HG03066 (cell line): Measurements from ENCODE around the gene ZNF148.

Experiments used
- ATAC-seq: cut with Tn5 transposase; IDR thresholded peaks from one replicate; pipeline ENCODE4 v1.9.1; 2021; ENCODE audit warnings: low read depth; ENCODE audit not compliant: unreplicated experiment

ZNF148 gene

DNA sequence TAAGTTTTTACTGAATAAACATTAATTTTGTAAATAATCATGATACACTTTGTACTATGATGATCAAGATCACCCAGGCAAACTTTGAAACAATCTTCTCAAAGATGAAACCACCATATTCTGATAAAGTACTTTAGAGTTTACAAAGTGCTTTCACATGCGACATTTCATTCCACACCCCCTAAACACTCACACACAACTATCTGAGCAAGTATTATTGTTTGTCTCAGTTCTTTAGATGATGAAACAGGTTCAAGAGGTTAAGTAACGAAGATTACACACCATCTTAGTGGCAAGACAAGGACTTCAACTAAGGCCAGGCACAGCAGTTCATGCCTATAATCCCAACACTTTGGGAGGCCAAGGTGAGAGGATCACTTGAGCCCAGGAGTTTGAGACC lies 37.6 kb downstream of the ZNF148 start:
- no peak for ATAC-seq

- ATAC-seq, result no peak
Measured at GRCh38 chr3:125334675-125335560, 40.2 kb downstream of the ZNF148 start.

DNA sequence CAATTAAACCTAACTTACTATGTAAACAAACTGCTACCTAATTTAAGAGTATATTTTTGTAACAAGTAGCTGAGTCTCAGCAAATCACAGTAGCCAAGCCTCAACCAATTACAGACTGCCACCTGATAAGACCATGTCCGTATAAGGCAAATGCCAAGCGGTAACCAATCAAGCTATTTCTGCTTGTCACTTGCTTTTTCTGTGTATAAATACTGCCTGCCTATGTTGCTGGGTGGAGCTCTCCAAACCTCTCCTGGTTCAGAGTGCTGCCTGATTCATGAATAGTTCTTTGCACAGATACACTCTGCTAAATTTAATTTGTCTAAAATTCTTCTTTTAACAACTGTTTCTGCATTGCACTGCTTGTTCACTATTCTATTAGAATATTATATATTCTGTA lies 42.6 kb downstream of the ZNF148 start:
- ATAC-seq, result no peak

DNA sequence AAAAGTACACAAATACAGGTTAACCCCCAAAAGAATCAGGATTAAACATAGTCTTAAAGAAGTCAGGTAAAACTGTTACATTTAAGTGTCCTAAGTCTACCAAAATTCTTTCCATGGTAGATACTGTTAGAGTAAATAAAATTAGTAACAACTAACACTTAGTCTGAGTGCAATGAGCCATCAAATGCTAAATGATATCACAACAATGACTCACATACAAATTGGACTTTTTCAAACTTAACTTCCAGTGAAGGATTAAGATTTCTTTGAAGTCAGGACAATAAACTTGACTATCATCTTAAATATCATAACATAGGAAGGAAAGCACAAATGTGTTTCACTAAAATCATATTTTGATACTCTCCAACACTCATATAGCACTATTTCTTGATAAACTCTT lies 43.9 kb downstream of the ZNF148 start:
- ATAC-seq, result no peak

DNA sequence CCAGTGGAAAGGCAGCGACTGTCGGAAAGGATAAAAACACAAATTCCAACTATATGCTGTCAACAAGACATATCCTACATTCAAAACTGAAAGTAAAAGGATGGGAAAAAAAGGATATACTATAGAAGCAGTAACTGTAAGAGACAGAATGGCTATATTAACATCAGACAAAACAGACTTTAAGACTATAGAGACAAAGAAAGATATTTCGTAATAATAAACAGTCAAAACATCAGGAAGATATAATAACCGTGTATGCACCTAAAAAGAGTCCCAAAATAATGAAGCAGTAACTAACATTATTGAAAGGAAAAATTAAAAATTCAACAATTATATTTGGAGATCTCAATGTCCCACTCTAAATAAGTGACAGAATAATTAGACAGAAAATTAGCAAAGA lies 48.2 kb downstream of the ZNF148 start:
- no peak for ATAC-seq

DNA sequence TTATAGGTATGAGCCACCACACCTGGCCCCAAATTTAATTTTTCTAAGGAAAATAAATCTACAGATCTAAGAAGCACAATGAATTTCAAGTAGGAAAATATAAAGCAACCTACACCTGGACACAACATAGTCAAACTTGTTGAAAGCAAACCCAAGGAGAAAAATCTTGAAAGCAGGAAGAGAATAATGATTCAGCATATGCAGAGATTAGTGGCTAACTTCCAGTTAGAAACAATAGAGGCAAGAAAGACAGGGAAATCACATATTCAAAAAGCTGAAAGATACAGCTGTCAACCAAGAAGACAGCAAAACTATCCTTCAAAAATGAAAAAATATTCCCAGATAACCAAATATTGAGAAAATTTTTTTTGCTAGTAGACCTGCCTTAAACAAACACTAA lies 49.4 kb downstream of the ZNF148 start:
- no peak for ATAC-seq

- no peak for ATAC-seq
Measured at GRCh38 chr3:125324341-125324740, 50.8 kb downstream of the ZNF148 start.

DNA sequence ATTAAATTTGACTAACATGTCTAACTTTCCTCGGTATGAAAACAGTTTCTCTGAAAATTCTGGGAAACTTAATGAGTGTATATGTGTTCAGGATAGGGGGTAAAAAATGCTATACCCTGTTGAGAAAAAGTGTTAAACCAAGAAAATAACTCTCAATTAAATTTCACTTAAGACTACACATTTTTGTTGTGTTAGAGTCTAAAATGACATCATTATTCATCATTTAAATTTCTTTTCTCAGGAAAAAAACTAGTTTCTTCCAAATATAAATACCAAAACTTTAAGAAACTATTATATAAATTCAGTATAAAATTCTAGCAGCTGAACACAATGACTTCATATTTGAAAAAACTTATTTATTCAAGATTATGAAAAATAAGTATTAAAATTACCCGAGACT lies 52.2 kb downstream of the ZNF148 start:
- no peak for ATAC-seq

- ATAC-seq, result no peak
Measured at GRCh38 chr3:125322166-125322565, 53.0 kb downstream of the ZNF148 start.

DNA sequence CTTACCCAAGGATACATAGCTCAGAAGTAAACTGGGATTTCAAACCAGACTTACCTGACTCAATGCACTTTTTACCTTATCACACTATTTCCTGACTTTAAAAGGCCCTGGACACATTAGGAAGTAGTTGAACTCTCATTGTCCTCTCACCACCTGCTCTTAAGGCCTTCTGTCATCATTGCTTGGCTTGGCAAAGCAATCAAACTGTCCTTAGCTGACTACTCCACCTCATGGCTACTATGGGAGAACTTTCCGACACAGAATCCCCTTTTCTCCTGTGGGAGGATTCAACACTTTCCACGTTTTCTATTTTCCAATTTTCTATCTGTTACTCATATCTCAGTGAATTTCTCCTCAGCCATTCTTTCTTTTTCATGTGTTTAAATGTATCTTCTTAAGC lies 55.4 kb downstream of the ZNF148 start:
- no peak for ATAC-seq

GRCh38 chr3:125318871-125319270 lies 56.3 kb downstream of the ZNF148 start:
- no peak for ATAC-seq

DNA sequence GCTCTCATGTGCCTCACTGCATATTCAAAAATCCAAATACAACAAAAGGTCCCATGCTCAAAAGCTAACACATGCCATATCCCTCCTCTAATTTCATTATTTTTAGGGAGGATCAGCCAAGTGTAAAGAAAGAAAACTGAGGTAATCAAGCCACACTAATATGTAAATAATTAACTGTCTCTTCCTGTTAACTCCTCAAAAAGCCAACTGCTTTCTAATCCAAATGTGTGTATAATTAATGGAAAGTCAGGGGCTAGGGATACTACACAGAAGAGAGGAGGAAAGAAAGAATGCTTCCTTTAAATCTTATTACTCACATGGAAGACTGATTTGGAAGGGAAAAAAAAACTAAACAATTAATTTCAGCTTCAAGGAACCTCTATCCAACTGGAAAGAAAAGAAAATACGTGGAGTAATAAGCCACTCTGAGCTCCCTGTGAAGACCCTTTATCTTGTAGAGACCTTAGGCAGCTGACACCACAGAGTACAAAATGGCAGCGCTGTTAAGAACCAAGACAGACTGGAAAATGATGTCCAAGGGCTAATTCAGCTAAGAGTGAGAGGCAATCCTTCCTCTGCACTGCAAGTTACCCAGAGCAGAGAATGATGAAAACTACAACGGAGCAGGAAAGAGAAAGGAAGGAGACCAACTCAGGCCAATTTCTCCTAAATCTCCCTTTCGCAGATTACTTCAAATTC lies 56.8 kb downstream of the ZNF148 start:
- no peak for ATAC-seq

DNA sequence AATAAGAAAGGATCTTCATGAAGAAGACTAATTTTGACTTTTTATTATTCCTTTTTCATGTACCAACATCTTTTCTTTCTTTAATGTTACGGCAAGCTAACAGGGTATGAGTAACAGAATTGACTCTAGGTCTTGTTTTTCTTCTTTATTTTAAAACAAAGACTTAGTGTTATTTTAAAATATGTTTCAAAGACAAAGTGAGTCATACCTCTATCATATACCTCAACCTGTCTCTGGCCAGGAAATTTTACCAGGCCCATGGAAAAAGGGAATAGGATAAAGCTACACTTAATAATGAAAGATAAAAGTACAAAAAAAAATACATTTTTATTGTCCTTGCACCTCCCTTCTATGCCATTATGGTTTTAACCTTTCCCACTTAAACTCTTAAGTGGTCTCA lies 57.4 kb downstream of the ZNF148 start:
- no peak for ATAC-seq

GRCh38 chr3:125316949-125317348 lies 58.2 kb downstream of the ZNF148 start:
- no peak for ATAC-seq

DNA sequence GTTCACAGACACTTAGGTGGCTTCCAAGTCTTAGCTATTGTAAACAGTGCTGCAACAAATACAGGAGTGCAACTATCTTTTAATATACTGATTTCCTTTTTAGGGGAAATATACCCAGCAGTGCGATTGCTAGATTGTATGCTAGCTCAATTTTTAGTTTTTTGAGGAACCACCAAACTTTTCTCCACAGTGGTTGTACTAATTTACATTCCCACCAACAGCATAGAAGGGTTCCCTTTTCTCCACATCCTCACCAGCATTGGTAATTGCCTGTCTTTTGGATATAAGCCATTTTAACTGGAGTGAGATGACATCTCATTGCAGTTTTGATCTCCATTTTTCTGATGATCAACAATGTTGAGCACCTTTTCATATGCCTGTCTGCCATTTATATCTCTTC lies 58.9 kb downstream of the ZNF148 start:
- no peak for ATAC-seq

- ATAC-seq, result no peak
Measured at GRCh38 chr3:125313060-125313635, 62.0 kb downstream of the ZNF148 start.

DNA sequence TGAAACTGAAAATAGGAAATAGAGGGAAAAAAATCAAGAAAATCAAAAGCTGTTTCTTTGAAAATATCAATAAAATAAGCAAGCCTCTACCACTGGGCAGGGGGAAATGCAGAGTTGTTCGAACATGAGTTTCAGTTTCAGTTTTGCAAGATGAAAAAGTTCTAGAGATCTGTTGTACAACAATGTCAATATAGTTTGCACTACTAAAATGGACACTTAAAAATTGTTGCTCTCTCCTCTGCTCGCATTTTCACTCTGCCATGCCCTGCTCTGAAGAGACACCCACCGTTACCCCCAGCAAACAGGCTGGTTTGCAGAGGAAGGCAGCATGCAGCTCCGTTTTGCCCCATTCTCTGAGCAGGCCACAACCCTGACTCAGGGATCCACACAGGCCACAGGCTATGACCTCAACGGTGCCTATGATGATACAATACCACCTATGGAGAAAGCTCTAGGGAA lies 64.5 kb downstream of the ZNF148 start:
- no peak for ATAC-seq

- ATAC-seq, result no peak
Measured at GRCh38 chr3:125309476-125309875, 65.6 kb downstream of the ZNF148 start.

GRCh38 chr3:125306620-125307019 lies 68.5 kb downstream of the ZNF148 start:
- no peak for ATAC-seq

GRCh38 chr3:125302932-125303331 lies 72.2 kb downstream of the ZNF148 start:
- ATAC-seq, result no peak

GRCh38 chr3:125300416-125300815 lies 74.7 kb downstream of the ZNF148 start:
- ATAC-seq, result no peak

GRCh38 chr3:125294411-125294810 lies 80.7 kb downstream of the ZNF148 start:
- no peak for ATAC-seq
